GM21447 (cell line): ENCODE results near the gene GNB3.

Source experiments
- ATAC-seq: cut with Tn5 transposase; IDR thresholded peaks from one replicate; pipeline ENCODE4 v1.9.1; 2021; ENCODE audit not compliant: unreplicated experiment

GNB3 gene

GRCh38 chr12:6823182-6824084 lies 17.3 kb upstream of the GNB3 start:
- no peak for ATAC-seq

DNA sequence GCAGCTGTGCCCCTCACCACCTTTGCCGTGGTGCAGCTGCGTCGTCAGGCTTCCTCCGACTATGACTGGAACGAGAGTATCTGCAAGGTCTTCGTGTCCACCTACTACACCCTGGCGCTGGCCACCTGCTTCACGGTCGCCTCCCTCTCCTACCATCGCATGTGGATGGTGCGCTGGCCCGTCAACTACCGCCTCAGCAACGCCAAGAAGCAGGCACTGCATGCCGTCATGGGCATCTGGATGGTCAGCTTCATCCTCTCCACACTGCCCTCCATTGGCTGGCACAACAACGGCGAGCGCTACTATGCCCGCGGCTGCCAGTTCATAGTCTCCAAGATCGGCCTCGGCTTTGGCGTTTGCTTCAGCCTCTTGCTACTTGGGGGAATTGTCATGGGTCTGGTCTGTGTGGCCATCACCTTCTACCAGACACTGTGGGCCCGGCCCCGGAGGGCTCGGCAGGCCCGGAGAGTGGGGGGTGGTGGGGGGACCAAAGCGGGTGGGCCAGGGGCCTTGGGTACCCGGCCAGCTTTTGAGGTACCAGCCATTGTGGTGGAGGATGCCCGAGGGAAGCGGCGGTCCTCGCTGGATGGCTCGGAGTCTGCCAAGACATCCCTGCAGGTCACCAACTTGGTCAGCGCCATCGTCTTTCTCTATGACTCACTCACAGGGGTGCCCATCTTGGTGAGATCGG lies 16.5 kb upstream of the GNB3 start:
- ATAC-seq: no peak

GRCh38 chr12:6824901-6825381 lies 15.8 kb upstream of the GNB3 start:
- ATAC-seq: no peak

DNA sequence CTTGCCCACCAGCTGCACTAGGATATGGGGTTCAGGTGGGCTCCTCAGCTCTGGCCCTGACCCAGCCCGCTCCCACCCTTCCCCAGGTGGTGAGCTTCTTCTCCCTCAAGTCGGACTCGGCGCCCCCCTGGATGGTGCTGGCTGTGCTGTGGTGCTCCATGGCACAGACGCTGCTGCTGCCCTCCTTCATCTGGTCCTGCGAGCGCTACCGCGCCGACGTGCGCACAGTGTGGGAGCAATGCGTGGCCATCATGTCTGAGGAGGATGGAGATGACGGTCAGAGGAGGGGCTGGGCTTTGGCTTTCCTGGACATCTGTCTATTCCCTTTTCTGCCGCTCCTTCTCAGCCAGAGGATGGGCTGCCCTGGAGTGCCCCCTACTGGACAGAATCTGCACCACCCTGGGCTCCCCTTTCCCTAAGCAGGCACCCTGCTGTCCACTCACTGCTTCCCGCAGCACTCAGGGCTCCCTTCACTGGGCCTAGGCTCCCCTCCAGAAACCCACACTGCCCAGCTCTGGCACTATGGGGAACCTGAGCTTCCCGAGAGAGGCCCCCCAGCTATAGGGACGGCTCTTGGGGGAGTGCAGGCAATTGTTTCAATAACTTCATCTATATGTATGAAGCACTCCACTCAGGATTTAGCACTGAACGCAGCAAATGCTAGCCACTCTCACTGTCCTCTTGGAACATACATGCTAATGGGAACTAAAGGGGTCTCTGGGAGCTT lies 15.2 kb upstream of the GNB3 start:
- no peak for ATAC-seq

DNA sequence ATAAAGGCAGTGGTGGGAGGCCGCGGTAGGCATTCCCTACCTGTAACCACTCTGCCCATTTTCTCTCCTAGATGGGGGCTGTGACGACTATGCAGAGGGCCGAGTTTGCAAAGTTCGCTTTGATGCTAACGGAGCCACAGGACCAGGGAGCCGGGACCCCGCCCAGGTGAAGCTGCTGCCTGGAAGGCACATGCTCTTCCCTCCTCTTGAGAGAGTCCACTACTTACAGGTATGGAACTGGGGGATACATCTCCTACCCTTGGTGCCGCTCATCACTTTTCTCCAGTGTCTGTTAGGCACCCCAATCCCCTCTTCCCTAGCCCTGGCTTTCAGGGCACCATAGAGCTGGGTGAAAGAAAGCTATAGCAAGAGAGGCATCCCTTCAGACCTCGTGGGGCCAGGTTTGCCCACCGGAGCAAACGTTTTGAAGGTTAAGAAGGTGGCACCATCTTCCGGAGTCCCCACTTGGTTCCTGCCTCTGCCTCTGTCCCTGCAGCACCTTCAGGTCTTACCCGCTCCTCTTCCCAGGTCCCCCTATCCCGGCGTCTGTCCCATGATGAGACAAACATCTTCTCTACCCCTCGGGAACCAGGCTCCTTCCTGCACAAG lies 14.5 kb upstream of the GNB3 start:
- no peak for ATAC-seq

DNA sequence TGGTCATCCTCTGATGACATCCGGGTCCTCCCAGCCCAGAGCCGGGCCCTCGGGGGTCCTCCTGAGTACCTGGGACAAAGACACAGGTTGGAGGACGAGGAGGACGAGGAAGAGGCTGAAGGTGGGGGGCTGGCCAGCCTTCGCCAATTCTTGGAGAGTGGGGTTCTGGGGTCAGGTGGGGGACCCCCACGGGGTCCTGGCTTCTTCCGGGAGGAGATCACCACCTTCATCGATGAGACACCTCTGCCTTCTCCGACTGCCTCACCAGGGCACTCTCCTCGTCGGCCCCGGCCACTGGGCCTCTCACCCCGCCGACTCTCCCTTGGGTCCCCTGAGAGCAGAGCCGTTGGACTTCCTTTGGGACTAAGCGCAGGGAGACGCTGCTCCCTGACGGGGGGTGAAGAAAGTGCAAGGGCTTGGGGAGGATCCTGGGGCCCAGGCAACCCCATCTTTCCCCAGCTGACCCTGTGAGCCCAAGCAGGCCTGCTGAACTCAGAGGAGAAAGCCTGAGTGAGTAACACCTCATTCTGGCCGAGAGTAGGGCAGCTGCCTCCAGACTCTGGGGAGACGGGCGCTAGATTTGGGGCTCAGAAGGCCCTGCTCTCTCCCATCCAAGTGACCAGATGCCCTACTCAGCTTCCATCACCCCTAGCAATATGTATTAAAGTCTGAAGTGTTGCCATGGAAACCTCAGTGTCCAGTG lies 13.8 kb upstream of the GNB3 start:
- ATAC-seq: no peak

DNA sequence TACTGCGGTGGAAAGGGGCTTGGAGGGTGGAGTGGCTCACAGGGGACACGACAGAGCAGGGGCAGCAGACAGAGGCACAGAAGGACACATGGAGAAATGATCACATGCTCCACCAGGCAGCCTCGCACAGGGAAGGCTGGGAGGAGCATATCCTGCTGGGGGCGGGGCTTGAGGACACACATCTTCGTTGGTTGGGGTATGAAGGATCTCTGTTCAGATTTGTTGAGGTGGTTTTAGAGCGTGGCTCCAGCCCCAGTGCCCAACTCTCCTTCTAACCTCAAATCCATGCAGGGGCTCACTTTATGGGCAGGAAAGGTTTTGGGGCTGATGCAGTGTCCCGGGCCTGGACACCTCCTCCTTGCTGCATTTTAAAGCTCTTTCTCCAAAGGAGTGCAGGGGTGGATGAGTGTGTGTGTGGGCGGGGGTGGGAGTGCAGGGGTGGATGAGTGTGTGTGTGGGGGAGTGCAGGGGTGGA lies 13.3 kb upstream of the GNB3 start:
- no peak for ATAC-seq

DNA sequence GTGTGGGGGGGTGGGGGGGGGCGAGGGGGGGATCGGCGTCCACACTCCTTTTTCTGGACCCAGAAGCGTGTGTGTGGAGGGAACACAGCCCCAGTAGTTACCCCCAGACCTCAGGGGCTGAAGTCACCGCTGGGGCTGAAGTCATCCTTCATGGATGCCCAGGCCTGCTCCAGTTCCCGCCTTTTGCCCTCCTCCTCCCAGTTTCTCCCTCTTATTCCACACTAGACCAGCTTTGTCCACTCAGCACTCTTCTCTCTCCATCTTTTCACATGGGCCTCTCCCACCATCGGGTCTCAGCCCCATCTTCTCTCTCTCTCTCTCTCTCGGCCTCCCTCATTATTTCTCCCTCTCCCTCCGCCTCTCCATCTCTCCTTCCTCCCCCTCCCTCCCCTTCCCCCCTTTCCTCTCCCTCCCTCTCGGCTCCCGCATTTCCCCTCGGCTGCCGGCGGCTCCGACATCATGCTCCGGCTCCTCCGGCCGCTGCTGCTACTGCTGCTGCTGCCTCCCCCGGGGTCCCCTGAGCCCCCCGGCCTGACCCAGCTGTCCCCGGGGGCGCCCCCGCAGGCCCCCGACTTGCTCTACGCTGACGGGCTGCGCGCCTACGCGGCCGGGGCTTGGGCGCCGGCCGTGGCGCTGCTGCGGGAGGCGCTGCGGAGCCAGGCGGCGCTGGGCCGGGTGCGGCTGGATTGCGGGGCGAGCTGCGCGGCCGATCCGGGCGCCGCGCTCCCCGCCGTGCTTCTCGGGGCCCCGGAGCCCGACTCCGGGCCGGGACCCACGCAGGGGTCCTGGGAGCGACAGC lies 12.5 kb upstream of the GNB3 start, which contains the start of gene P3H3:
Gene P3H3, plus strand, starts transcription at position 426 of the 799 bp plus-strand sequence. Its CDS starts 34 bp downstream, at position 460.
- ATAC-seq: no peak

DNA sequence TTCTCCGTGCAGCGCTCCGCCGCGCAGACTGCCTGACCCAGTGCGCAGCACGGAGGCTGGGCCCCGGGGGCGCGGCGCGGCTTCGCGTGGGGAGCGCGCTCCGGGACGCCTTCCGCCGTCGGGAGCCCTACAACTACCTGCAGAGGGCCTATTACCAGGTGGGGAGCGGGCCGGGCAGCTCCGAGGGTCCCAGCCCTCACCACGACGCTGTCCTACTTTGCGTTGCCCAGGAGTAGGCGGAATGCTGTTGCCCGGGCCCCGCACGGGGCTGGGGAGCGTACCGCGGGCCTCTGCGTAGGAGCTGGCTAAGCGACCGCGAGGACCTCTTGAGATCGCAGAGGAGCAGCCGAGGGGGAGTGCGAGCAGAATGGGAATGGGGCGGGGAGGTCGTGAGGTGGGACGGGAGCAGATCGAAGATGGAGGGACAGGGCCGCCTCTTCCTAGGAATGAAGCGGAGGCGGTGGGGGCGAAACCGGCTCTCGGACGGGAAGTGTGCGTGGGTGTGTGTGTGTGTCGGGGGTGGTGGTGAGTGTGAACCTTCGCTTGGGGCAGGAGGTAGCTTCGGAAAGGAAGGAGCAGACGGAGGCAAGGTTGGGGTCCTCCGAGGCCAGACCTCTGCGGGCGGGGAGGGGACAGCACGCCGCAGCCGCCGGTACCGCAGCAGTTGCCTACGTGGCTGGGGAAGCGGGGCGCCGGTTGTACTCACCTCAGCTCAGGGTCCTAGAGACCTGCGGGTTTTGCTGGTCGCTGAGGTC lies 11.8 kb upstream of the GNB3 start:
- ATAC-seq: no peak

- ATAC-seq: no peak
These were observed 11.0 kb upstream of the GNB3 start for GRCh38 chr12:6829536-6830220.

- no peak for ATAC-seq
These were observed 10.3 kb upstream of the GNB3 start for GRCh38 chr12:6830286-6830890.

GRCh38 chr12:6830999-6831398 lies 9.7 kb upstream of the GNB3 start:
- no peak for ATAC-seq

DNA sequence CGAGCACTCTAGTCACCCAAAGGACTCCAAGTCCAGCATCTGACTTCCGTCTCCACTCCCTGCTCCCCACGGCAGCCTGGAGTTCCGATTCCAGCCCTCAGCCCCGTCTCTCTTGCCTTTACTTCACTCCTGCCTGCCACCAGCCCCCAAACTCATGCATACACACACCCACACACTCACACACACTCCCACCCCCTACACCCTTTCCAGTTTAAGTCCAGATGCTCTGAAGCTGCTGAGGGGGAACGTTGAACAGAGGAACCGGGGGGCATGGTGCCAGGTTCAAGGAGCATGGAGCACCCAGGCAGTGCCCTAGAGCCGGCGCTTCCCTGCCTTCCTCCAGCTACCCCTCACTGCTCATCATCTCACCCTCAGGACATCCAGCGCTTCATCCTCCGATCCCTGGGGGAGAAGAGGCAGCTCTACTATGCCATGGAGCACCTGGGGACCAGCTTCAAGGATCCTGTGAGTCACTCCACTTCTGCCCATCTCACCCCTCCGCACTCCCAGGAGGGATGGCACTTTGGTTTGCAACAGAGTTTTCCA lies 9.2 kb upstream of the GNB3 start:
- ATAC-seq: no peak

- no peak for ATAC-seq
These were observed 8.6 kb upstream of the GNB3 start for GRCh38 chr12:6832125-6832524.

- ATAC-seq: no peak
These were observed 7.4 kb upstream of the GNB3 start for GRCh38 chr12:6833189-6833890.

DNA sequence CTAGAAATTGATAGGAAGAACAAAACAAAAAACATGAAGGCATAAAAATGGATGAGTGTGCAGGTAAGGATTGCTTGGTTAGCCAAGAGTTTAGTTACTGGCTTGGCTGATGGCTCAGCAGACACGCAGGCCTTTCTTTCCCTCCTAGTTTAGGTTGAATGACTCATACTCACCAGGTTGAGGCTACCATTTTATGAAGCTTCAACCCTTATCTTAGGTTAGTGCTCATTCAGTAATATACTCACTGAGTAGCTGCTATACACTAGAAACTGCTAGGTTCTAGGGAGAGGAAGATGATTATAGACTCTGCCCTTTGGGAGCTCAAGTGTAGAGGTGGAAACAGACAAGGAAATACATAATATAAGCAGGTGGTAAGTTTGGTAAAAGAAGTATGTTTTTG lies 6.5 kb upstream of the GNB3 start:
- ATAC-seq: no peak

DNA sequence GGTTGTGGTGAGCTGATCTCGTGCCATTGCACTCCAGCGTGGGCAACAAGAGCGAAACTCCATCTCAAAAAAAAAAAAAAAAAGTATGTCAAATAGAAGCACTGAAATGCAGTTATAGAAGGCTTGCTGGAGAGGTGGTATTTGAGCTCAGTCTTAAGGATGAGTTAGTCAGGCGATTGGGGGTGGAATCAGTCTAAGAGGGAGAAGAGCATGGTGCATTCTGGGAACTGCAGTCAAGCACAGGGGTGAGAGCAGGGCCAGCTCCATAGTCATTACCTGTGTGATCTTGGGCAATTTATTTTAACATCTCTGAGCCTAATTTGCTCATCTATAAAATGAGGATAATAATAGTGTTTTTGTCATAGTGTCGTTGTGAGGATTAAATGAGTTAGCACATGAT lies 5.9 kb upstream of the GNB3 start:
- ATAC-seq: no peak
